ENCODE data around the gene CGREF1. TPM values are rescaled to one million over a fixed set of nuclear protein-coding genes. Genes with fewer than 3 reads are reported as not detected.

Gene CGREF1
- polyA plus RNA-seq, 1 donor from 2014 or later = 24.5 TPM

- TF ChIP-seq EZH2 (IDR thresholded peaks at IDR 0.05; ENCODE audit: borderline replicate concordance, insufficient read depth, low read length, poor library complexity, severe bottlenecking) (no peak), EP300 (conservative IDR thresholded peaks at IDR 0.05; ENCODE audit: poor library complexity, severe bottlenecking) (no peak), RAD21 (conservative IDR thresholded peaks at IDR 0.05) (no peak), SMC3 (conservative IDR thresholded peaks at IDR 0.05; ENCODE audit: poor library complexity) (no peak), TAF1 (IDR thresholded peaks at IDR 0.05; ENCODE audit: low read depth) (no peak), MXI1 (conservative IDR thresholded peaks at IDR 0.05; ENCODE audit: poor library complexity, severe bottlenecking) (no peak), CTCF (IDR thresholded peaks at IDR 0.05; ENCODE audit: poor library complexity, severe bottlenecking) (no peak), REST (IDR thresholded peaks at IDR 0.05; ENCODE audit: borderline replicate concordance) (no peak), POLR2AphosphoS5 (IDR thresholded peaks at IDR 0.05) (no peak)
- H3F3A ChIP-seq (ENCODE audit: insufficient read depth, low read length, poor library complexity, severe bottlenecking) = no peaks in the 10 kb centered on the region
- H3K27ac ChIP-seq (ENCODE audit: low read length) = no peak overlapping the region
- no peak overlapping the region for H3K9ac ChIP-seq (ENCODE audit: low read length)
- H3K79me2 ChIP-seq (replicated peaks; ENCODE audit: insufficient read depth, low read length) = no peaks in the 10 kb centered on the region
- H3K4me2 ChIP-seq (ENCODE audit: low read length) = no peak overlapping the region
- H3K9me3 ChIP-seq (ENCODE audit: low read length) = no peaks in the 10 kb centered on the region
- no peaks in the 10 kb centered on the region for H3K36me3 ChIP-seq (ENCODE audit: insufficient read depth, low read length)
- H3K9me2 ChIP-seq (ENCODE audit: insufficient read depth, low read length) = no peaks in the 10 kb centered on the region
- no peak overlapping the region for H2AFZ ChIP-seq (ENCODE audit: low read depth, low read length)
- no peaks in the 10 kb centered on the region for H4K20me1 ChIP-seq (ENCODE audit: insufficient read depth)
- H3K4me3 ChIP-seq (ENCODE audit: low read length) = no peak overlapping the region
- H3K27me3 ChIP-seq (ENCODE audit: insufficient read depth, low read depth, low read length) = peaks cover 10% of the 10 kb centered on the region
These were observed 35.3 kb downstream of the CGREF1 start for GRCh38 chr2:27083410-27084296.

GRCh38 chr2:27082773-27083409 lies 36.0 kb downstream of the CGREF1 start:
- Histone ChIP-seq H2AFZ (ENCODE audit: low read depth, low read length) (no peak overlapping the region), H3K9me3 (ENCODE audit: low read length) (no peaks in the 10 kb centered on the region), H3K79me2 (replicated peaks; ENCODE audit: insufficient read depth, low read length) (no peaks in the 10 kb centered on the region), H3K9ac (ENCODE audit: low read length) (no peak overlapping the region), H3K36me3 (ENCODE audit: insufficient read depth, low read length) (no peaks in the 10 kb centered on the region), H3K9me2 (ENCODE audit: insufficient read depth, low read length) (no peaks in the 10 kb centered on the region), H3K27ac (ENCODE audit: low read length) (no peak overlapping the region), H3F3A (ENCODE audit: insufficient read depth, low read length, poor library complexity, severe bottlenecking) (no peaks in the 10 kb centered on the region), H3K27me3 (ENCODE audit: insufficient read depth, low read depth, low read length) (peaks cover 10% of the 10 kb centered on the region), H4K20me1 (ENCODE audit: insufficient read depth) (no peaks in the 10 kb centered on the region), H3K4me3 (ENCODE audit: low read length) (no peak overlapping the region), H3K4me2 (ENCODE audit: low read length) (no peak overlapping the region)
- no peak for TF ChIP-seq EP300 (conservative IDR thresholded peaks at IDR 0.05; ENCODE audit: poor library complexity, severe bottlenecking)
- no peak for TF ChIP-seq POLR2AphosphoS5 (IDR thresholded peaks at IDR 0.05)
- TF ChIP-seq MXI1 (conservative IDR thresholded peaks at IDR 0.05; ENCODE audit: poor library complexity, severe bottlenecking) = no peak
- TF ChIP-seq EZH2 (IDR thresholded peaks at IDR 0.05; ENCODE audit: borderline replicate concordance, insufficient read depth, low read length, poor library complexity, severe bottlenecking) = no peak
- no peak for TF ChIP-seq RAD21 (conservative IDR thresholded peaks at IDR 0.05)
- no peak for TF ChIP-seq REST (IDR thresholded peaks at IDR 0.05; ENCODE audit: borderline replicate concordance)
- TF ChIP-seq CTCF (IDR thresholded peaks at IDR 0.05; ENCODE audit: poor library complexity, severe bottlenecking) = no peak
- no peak for TF ChIP-seq SMC3 (conservative IDR thresholded peaks at IDR 0.05; ENCODE audit: poor library complexity)
- no peak for TF ChIP-seq TAF1 (IDR thresholded peaks at IDR 0.05; ENCODE audit: low read depth)
